ENCODE data around the gene ERC2. TPM values are rescaled to one million over a fixed set of nuclear protein-coding genes. Genes with fewer than 3 reads are reported as not detected.

ERC2 gene
- total and polyA plus RNA-seq, 2 donors (not counting 3 experiments of a cell fraction or from before 2014, with no cell fraction given), result 5.6 to 15.5 TPM

DNA sequence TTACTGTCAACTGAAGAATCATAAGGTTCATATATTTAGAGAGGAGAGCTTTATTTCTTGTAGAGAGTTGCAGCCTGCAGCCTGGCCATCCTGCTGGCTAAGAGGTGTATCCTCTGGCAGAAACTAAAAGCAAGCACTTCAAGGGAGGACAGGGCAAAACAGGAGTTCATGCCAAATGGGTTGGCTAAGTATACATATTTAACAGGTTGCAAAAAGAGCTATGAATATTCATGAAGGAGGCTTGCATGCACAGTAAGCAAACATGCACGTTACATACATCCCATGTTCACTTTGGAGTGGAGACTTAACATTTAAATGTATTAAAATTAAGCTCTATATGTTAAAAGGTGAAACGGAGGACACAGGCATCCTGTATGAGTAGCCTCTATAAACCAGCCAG is 354.4 kb downstream of the ERC2 start:
- Histone ChIP-seq H2AFZ (ENCODE audit: low read depth, low read length) (no peak overlapping the region), H3K36me3 (ENCODE audit: control insufficient read depth in 2 of 2, extremely low read depth in 1 of 2, insufficient read depth in 2 of 2, low read length in 2 of 2) (no peaks in the 10 kb centered on the region), H3K79me2 (ENCODE audit: control insufficient read depth, insufficient read depth, low read length) (no peaks in the 10 kb centered on the region), H3K9me1 (replicated peaks; ENCODE audit: control insufficient read depth, extremely low read depth, insufficient read depth, low read length) (no peaks in the 10 kb centered on the region), H3K9me3 (replicated peaks; ENCODE audit: control insufficient read depth, insufficient read depth, low read length) (no peaks in the 10 kb centered on the region), H3K4me2 (ENCODE audit: insufficient read depth, low read length) (no peak overlapping the region), H3K27ac (ENCODE audit: insufficient read depth, low read depth, low read length) (no peak overlapping the region), H3K27me3 (ENCODE audit: control insufficient read depth in 2 of 2, insufficient read depth in 2 of 2, low read length in 2 of 2) (no peaks in the 10 kb centered on the region), H3K9ac (replicated peaks; ENCODE audit: extremely low read depth, insufficient read depth, low read length) (no peak overlapping the region), H3K4me1 (ENCODE audit: control insufficient read depth, extremely low read depth, insufficient read depth, low read length) (no peaks in the 10 kb centered on the region), H4K20me1 (replicated peaks; ENCODE audit: control insufficient read depth, extremely low read depth, insufficient read depth, low read length) (no peaks in the 10 kb centered on the region), H3K4me3 (replicated peaks in 1 of 3; ENCODE audit: insufficient read depth in 1 of 3, low read depth in 1 of 3, low read length in 3 of 3) (no peak overlapping the region)
- ChIA-PET CTCF (no interaction called here), POLR2A (no interaction called here)
- no peak for DNase-seq (ENCODE audit: low read depth, low spot score)
- no TSS peak for BruUV-seq (replicated peaks)
- no peak for FAIRE-seq
- intact Hi-C loops (cut with micrococcal nuclease) (no loop called here), dilution Hi-C loops (cut with MboI; ENCODE audit: extremely low pct_ligation_motif_present, low sequenced_read_pairs) (no loop called here)
- TF ChIP-seq, protein P1, sequence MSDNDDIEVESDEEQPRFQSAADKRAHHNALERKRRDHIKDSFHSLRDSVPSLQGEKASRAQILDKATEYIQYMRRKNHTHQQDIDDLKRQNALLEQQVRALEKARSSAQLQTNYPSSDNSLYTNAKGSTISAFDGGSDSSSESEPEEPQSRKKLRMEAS (IDR thresholded peaks at IDR 0.05; ENCODE audit: insufficient read depth, insufficient read length), result no peak
- TF ChIP-seq, protein P2, sequence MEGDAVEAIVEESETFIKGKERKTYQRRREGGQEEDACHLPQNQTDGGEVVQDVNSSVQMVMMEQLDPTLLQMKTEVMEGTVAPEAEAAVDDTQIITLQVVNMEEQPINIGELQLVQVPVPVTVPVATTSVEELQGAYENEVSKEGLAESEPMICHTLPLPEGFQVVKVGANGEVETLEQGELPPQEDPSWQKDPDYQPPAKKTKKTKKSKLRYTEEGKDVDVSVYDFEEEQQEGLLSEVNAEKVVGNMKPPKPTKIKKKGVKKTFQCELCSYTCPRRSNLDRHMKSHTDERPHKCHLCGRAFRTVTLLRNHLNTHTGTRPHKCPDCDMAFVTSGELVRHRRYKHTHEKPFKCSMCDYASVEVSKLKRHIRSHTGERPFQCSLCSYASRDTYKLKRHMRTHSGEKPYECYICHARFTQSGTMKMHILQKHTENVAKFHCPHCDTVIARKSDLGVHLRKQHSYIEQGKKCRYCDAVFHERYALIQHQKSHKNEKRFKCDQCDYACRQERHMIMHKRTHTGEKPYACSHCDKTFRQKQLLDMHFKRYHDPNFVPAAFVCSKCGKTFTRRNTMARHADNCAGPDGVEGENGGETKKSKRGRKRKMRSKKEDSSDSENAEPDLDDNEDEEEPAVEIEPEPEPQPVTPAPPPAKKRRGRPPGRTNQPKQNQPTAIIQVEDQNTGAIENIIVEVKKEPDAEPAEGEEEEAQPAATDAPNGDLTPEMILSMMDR (IDR thresholded peaks at IDR 0.05; ENCODE audit: extremely low read depth in 1 of 2, insufficient read depth in 1 of 2, low read depth in 1 of 2, low read length in 2 of 2), result no peak
- TF ChIP-seq EZH2 (IDR thresholded peaks at IDR 0.05; ENCODE audit: borderline replicate concordance, low read depth, low read length, severe bottlenecking), result no peak
- no peak for TF ChIP-seq GATA2 (IDR thresholded peaks at IDR 0.05; ENCODE audit: insufficient read depth, insufficient read length, low read depth, low read length)
- TF ChIP-seq POLR2AphosphoS5 (IDR thresholded peaks at IDR 0.05; ENCODE audit: insufficient read depth, low read depth, low read length), result no peak
- TF ChIP-seq MYC (IDR thresholded peaks at IDR 0.05; ENCODE audit: low read depth, low read length), result no peak
- no peak for TF ChIP-seq FOS (IDR thresholded peaks at IDR 0.05; ENCODE audit: borderline replicate concordance, insufficient read depth, low read length)
- TF ChIP-seq JUN (IDR thresholded peaks at IDR 0.05; ENCODE audit: borderline replicate concordance, insufficient read depth, insufficient read length, low read depth), result no peak
- no peak for TF ChIP-seq POLR2A (IDR thresholded peaks at IDR 0.05; ENCODE audit: low read depth, low read length)
